PC-3 (cell line): ENCODE data around the gene APLP1.

Source experiments
- CTCF ChIP-seq: fragments of 300-600 bp; sonication (generic); conservative IDR thresholded peaks from 2 replicates; pipeline ENCODE4 v1.5.1; 2017; ENCODE audit warnings: antibody characterized with exemption, low read depth, mild to moderate bottlenecking, low read length
- EZH2 ChIP-seq: fragments of 300-600 bp; sonication (generic); IDR thresholded peaks from one replicate; pipeline ENCODE4 v1.6.1; 2017; ENCODE audit warnings: antibody characterized with exemption, mild to moderate bottlenecking, low read length; ENCODE audit not compliant: unreplicated experiment
- EZH2phosphoT487 ChIP-seq: fragments of 300-600 bp; sonication (generic); IDR thresholded peaks from 2 replicates; pipeline ENCODE4 v1.6.1; 2018; ENCODE audit warnings: mild to moderate bottlenecking, antibody characterized with exemption, low read length, borderline replicate concordance

GRCh38 chr19:35897706-35898451 lies 29.5 kb downstream of the APLP1 start:
- TF ChIP-seq CTCF (no peak), EZH2phosphoT487 (no peak), EZH2 (no peak)
